Right lobe of liver (tissue), 6 donors: ENCODE results near the gene SPAG16. TPM values are rescaled to one million over a fixed set of nuclear protein-coding genes. Genes with fewer than 3 reads are reported as not detected.

Source experiments
- ATAC-seq, 4 donors: fragments of 200-7000 bp; cut with Tn5 transposase; one replicate each; pipeline ENCODE4 v1.9.1; 2020; ENCODE audit warnings: mild to moderate bottlenecking in 4 of 4, moderate library complexity in 4 of 4
- DNase-seq, 3 donors: peaks; one replicate each; pipeline ENCODE4 v3.0.0-alpha.2; 2020
- H3K27ac ChIP-seq, 3 donors: fragments of 200-600 bp; one replicate each; pipeline ENCODE4 v1.8.0; 2022
- H3K27me3 ChIP-seq, 2 donors: fragments of 200-600 bp; one replicate each; pipeline ENCODE4 v1.8.0; 2022
- H3K36me3 ChIP-seq, 4 donors: fragments of 200-600 bp; sonication (generic) in 1 of 4; one replicate each; pipeline versions ENCODE4 v1.5.1 to v1.8.0; 2017 to 2022; ENCODE audit warnings: control low read depth in 1 of 4
- H3K4me1 ChIP-seq, 4 donors: fragments of 200-600 bp; sonication (generic) in 1 of 4; one replicate each; pipeline versions ENCODE4 v1.5.1 to v1.8.0; 2017 to 2022; ENCODE audit warnings: control low read depth in 1 of 4
- H3K4me3 ChIP-seq, 3 donors: fragments of 200-600 bp; one replicate each; pipeline ENCODE4 v1.8.0; 2022
- H3K9me3 ChIP-seq, 4 donors: fragments of 200-600 bp; sonication (generic) in 1 of 4; one replicate each; pipeline versions ENCODE4 v1.5.1 to v1.8.0; 2017 to 2022; ENCODE audit warnings: control low read depth in 1 of 4
- POLR2A ChIP-seq: fragments of 450-650 bp; IDR thresholded peaks from one replicate; pipeline ENCODE4 v1.6.1; 2017; ENCODE audit warnings: antibody characterized with exemption, mild to moderate bottlenecking
- WGBS: methylation state at CpG from one replicate; pipeline ENCODE4 v1.1.6; 2018; ENCODE audit warnings: low coverage, low lambda C conversion rate; ENCODE audit not compliant: insufficient coverage; ENCODE audit errors: missing lambda C conversion rate; 5-methylcytosine and 5-hydroxymethylcytosine counted together
- intact Hi-C, 2 donors: fragments of 100-400 bp; cut with DNase I; formaldehyde crosslinking; loops; one replicate each; pipeline versions ENCODE4 v1.11.2 to v1.14.1; 2022
- total RNA-seq, 6 experiments: library from RNA; depleted of rRNA in 2 of 6; stranded (reverse); fragments of >200 nt in 2 of 6; fragmentation: NEBNext Ultra II Directional in 3 of 6; extraction: Animal tissue kit (Norgen Biotek cat#: 25700) in 3 of 6; gene quantifications; one replicate each; pipeline versions ENCODE4 v1.1.0 to v1.2.4, GENCODE V29; 2016 to 2023
- TF ChIP-seq, protein P1 (sequence below), 4 donors: fragments of 200-600 bp in 3 of 4; fragments of 450-650 bp in 1 of 4; IDR thresholded peaks; one replicate each; pipeline versions ENCODE4 v1.5.1 to v1.8.0; 2016 to 2022; ENCODE audit warnings: antibody characterized with exemption in 4 of 4, mild to moderate bottlenecking in 2 of 4
- donor health status: DM: no; HTN: yes; CAD: no.
- donor health status: DM: no; HTN: no; CAD: no.
- donor health status: DM: no; HTN: no; CAD: no.
- donor health status: DM: no; HTN: yes; CAD: no.
- donor health status: DM: no; HTN: yes; CAD: no.

Gene SPAG16
- total RNA-seq, 6 experiments from 2014 or later = 7.2 to 15.3 (median 9.0) TPM

GRCh38 chr2:214201892-214202291 is 917.6 kb downstream of the SPAG16 start:
- no peaks in the 10 kb centered on the region for H3K27me3 ChIP-seq
- H3K4me1 ChIP-seq = peaks cover 0 to 5% (median 0%) of the 10 kb centered on the region in 4 donors
- no peaks in the 10 kb centered on the region for H3K36me3 ChIP-seq
- TF ChIP-seq, protein P1, sequence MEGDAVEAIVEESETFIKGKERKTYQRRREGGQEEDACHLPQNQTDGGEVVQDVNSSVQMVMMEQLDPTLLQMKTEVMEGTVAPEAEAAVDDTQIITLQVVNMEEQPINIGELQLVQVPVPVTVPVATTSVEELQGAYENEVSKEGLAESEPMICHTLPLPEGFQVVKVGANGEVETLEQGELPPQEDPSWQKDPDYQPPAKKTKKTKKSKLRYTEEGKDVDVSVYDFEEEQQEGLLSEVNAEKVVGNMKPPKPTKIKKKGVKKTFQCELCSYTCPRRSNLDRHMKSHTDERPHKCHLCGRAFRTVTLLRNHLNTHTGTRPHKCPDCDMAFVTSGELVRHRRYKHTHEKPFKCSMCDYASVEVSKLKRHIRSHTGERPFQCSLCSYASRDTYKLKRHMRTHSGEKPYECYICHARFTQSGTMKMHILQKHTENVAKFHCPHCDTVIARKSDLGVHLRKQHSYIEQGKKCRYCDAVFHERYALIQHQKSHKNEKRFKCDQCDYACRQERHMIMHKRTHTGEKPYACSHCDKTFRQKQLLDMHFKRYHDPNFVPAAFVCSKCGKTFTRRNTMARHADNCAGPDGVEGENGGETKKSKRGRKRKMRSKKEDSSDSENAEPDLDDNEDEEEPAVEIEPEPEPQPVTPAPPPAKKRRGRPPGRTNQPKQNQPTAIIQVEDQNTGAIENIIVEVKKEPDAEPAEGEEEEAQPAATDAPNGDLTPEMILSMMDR (IDR thresholded peaks at IDR 0.05) = no peak
- TF ChIP-seq POLR2A = no peak
- H3K4me3 ChIP-seq = no peak overlapping the region
- intact Hi-C loops = no loop called here
- ATAC-seq (peak in 1 of 4 donors; percentile 84), DNase-seq (peak in 1 of 3 donors; percentile 50)
- WGBS = 41% methylated on average over 2 of the region's 2 CpGs
- H3K27ac ChIP-seq = no peak overlapping the region
- H3K9me3 ChIP-seq = no peaks in the 10 kb centered on the region

DNA sequence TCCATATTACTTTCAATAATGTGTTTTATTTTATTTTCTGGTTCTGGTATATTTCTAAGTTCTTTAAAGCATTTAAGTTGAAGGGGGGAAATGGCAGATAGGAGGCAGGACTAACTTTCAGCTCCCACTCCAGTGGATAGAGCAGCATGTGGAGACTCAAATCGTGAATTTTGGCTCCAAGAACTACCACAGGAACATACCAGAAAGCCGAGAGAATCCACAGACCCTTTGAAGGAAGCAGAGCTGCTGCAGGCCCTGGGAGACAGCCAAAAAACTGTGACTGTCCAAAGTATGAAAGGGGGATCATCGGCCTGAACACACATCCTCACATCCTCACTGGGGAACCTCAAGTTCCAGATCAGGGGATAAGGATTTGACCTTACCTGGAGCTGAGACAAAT is 919.0 kb downstream of the SPAG16 start:
- no peak for DNase-seq
- intact Hi-C loops = no loop called here

DNA sequence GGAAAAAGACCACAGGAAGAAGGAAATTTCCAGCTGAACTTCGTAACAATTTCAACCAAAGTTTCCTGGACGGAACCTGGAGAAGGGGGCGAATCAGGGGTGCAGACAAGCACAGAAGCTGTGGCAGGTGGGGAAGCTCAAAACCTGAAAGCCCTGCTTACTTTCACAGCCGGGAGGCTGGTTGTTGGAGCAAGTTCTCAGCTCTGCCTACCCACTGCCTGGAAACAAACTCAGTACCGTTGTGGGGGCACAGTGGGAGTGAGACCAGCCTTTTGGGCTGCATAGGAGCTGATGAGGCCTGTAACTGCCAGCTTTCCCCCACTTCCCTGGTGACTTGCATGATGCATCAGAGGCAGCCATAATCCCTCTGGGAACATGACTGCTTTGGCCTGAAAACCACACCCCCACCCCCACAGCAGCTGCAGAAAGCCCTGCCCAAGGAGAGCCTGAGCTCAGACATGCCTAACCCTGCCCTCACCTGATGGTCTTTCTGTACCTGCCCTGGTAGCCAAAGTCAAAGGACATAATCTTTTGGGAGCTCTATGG is 919.6 kb downstream of the SPAG16 start:
- Histone ChIP-seq H3K4me1 (peaks cover 0 to 5% (median 0%) of the 10 kb centered on the region in 4 donors), H3K36me3 (no peaks in the 10 kb centered on the region), H3K4me3 (no peak overlapping the region), H3K27ac (no peak overlapping the region), H3K9me3 (no peaks in the 10 kb centered on the region), H3K27me3 (no peaks in the 10 kb centered on the region)
- DNase-seq (no peak), ATAC-seq (no peak)
- 93% methylated on average over 2 of the region's 5 CpGs for WGBS
- intact Hi-C loops = no loop called here
- TF ChIP-seq, protein P1 (IDR thresholded peaks at IDR 0.05) = no peak
- no peak for TF ChIP-seq POLR2A

More for the DNA sequence above, 919.0 kb downstream of the SPAG16 start:
- H3K27ac ChIP-seq = no peak overlapping the region
- ATAC-seq = no peak
- no peaks in the 10 kb centered on the region for H3K9me3 ChIP-seq
- TF ChIP-seq POLR2A = no peak
- TF ChIP-seq, protein P1 (IDR thresholded peaks at IDR 0.05) = no peak
- 46% methylated on average over 3 of the region's 3 CpGs for WGBS
- H3K27me3 ChIP-seq = no peaks in the 10 kb centered on the region
- H3K4me1 ChIP-seq = peaks cover 0 to 5% (median 0%) of the 10 kb centered on the region in 4 donors
- H3K4me3 ChIP-seq = no peak overlapping the region
- no peaks in the 10 kb centered on the region for H3K36me3 ChIP-seq

GRCh38 chr2:214215107-214215506 is 930.8 kb downstream of the SPAG16 start:
- Histone ChIP-seq H3K9me3 (no peaks in the 10 kb centered on the region), H3K4me1 (no peaks in the 10 kb centered on the region), H3K27ac (no peak overlapping the region), H3K36me3 (no peaks in the 10 kb centered on the region), H3K27me3 (no peaks in the 10 kb centered on the region), H3K4me3 (no peak overlapping the region)
- intact Hi-C loops = no loop called here
- TF ChIP-seq, protein P1 (IDR thresholded peaks at IDR 0.05) = no peak
- TF ChIP-seq POLR2A = no peak
- no peak for DNase-seq
- no peak for ATAC-seq
- 67% methylated on average over 1 of the region's 1 CpG for WGBS

DNA sequence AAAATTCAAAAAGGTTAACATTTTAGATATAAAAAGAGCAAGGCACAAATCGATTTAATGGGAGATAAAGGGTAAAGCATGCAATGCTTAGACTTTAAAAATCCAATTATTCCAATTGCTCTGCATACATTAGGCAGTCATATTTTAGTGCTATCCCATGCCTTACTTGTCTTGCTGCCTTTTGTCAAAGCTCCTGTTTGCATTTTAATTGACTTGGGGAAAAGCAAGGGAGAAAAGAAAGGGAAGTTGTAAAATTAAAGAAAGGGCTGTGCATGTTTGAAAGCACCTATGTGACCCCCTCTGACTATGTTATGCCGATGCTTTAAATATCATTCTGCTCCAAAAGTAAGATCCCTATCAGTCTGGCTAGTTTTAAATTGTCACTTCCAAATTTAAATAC is 932.9 kb downstream of the SPAG16 start:
- TF ChIP-seq, protein P1 (IDR thresholded peaks at IDR 0.05) = no peak
- no peak for TF ChIP-seq POLR2A
- H3K4me3 ChIP-seq = no peak overlapping the region
- no peaks in the 10 kb centered on the region for H3K4me1 ChIP-seq
- intact Hi-C loops = no loop called here
- H3K36me3 ChIP-seq = no peaks in the 10 kb centered on the region
- H3K9me3 ChIP-seq = no peaks in the 10 kb centered on the region
- ATAC-seq (no peak), DNase-seq (no peak)
- no peak overlapping the region for H3K27ac ChIP-seq
- 70% methylated on average over 2 of the region's 2 CpGs for WGBS
- no peaks in the 10 kb centered on the region for H3K27me3 ChIP-seq
